ENCODE measurements around the gene KRTAP5-10.
"Not testable (repeated sequence)": the region's sequence is repeated elsewhere in the genome, so short reads cannot be mapped to it uniquely, and the experiment has no call there.

Gene KRTAP5-10

GRCh38 chr11:71565263-71565662 is at the start of gene KRTAP5-10:
Gene KRTAP5-10, plus strand, starts transcription at chr11:71565563. Its CDS starts 25 bp downstream, at chr11:71565588.
- in situ Hi-C loops (cut with MboI; ENCODE audit: low sequenced_read_pairs) = no loop called here

GRCh38 chr11:71518506-71519471 is 46.6 kb upstream of the KRTAP5-10 start:
- in situ Hi-C loops (cut with MboI; ENCODE audit: low sequenced_read_pairs) = no loop called here

GRCh38 chr11:71519546-71519945 is 45.8 kb upstream of the KRTAP5-10 start:
- in situ Hi-C loops (cut with MboI; ENCODE audit: low sequenced_read_pairs) = no loop called here

- in situ Hi-C loops (cut with MboI; ENCODE audit: low sequenced_read_pairs) = no loop called here
Measured at GRCh38 chr11:71525188-71525937, 40.0 kb upstream of the KRTAP5-10 start.

- in situ Hi-C loops (cut with MboI; ENCODE audit: low sequenced_read_pairs) = no loop called here
Measured at GRCh38 chr11:71525938-71526495, 39.3 kb upstream of the KRTAP5-10 start.

- in situ Hi-C loops (cut with MboI; ENCODE audit: low sequenced_read_pairs) = not testable (repeated sequence)
Measured at GRCh38 chr11:71526796-71527575, 38.4 kb upstream of the KRTAP5-10 start, which contains the start of gene KRTAP5-7. Gene KRTAP5-7, plus strand, starts transcription at chr11:71527267. Its CDS starts 34 bp downstream, at chr11:71527301.

GRCh38 chr11:71527576-71528210 is 37.7 kb upstream of the KRTAP5-10 start:
- in situ Hi-C loops (cut with MboI; ENCODE audit: low sequenced_read_pairs) = no loop called here

GRCh38 chr11:71530602-71531001 is 34.8 kb upstream of the KRTAP5-10 start:
- in situ Hi-C loops (cut with MboI; ENCODE audit: low sequenced_read_pairs) = no loop called here

GRCh38 chr11:71532036-71532610 is 33.2 kb upstream of the KRTAP5-10 start:
- in situ Hi-C loops (cut with MboI; ENCODE audit: low sequenced_read_pairs) = no loop called here

GRCh38 chr11:71534711-71535608 is 30.4 kb upstream of the KRTAP5-10 start:
- in situ Hi-C loops (cut with MboI; ENCODE audit: low sequenced_read_pairs) = not testable (repeated sequence)

GRCh38 chr11:71535825-71536224 is 29.5 kb upstream of the KRTAP5-10 start:
- in situ Hi-C loops (cut with MboI; ENCODE audit: low sequenced_read_pairs) = no loop called here

- in situ Hi-C loops (cut with MboI; ENCODE audit: low sequenced_read_pairs) = no loop called here
Measured at GRCh38 chr11:71537537-71537936, 27.8 kb upstream of the KRTAP5-10 start.

- in situ Hi-C loops (cut with MboI; ENCODE audit: low sequenced_read_pairs) = not testable (repeated sequence)
Measured at GRCh38 chr11:71537977-71538665, 27.2 kb upstream of the KRTAP5-10 start, which contains the start of gene KRTAP5-8. Gene KRTAP5-8, plus strand, starts transcription at chr11:71538025. Its CDS starts 31 bp downstream, at chr11:71538056.

- in situ Hi-C loops (cut with MboI; ENCODE audit: low sequenced_read_pairs) = no loop called here
Measured at GRCh38 chr11:71538666-71538990, 26.7 kb upstream of the KRTAP5-10 start.

GRCh38 chr11:71539017-71539416 is 26.3 kb upstream of the KRTAP5-10 start:
- in situ Hi-C loops (cut with MboI; ENCODE audit: low sequenced_read_pairs) = no loop called here

- in situ Hi-C loops (cut with MboI; ENCODE audit: low sequenced_read_pairs) = not testable (repeated sequence)
Measured at GRCh38 chr11:71539971-71540370, 25.4 kb upstream of the KRTAP5-10 start.

- in situ Hi-C loops (cut with MboI; ENCODE audit: low sequenced_read_pairs) = not testable (repeated sequence)
Measured at GRCh38 chr11:71540521-71541304, 24.6 kb upstream of the KRTAP5-10 start.

Data from HL-60/S4 treated with phorbol 12-myristate 13-acetate at 8.2 ng/mL for 4 days and 3 days (cell line).